Left renal cortex interstitium (tissue), 4 donors: ENCODE data around the gene KIF27. TPM values are rescaled to one million over a fixed set of nuclear protein-coding genes. Genes with fewer than 3 reads are reported as not detected.
"Not testable (repeated sequence)": the region's sequence is repeated elsewhere in the genome, so short reads cannot be mapped to it uniquely, and the experiment has no call there.

Experiments used
- DNase-seq, 4 donors: peaks; one replicate each; pipeline ENCODE4 v3.0.0-alpha.2; 2013; ENCODE audit warnings: low read depth in 4 of 4, low spot score in 2 of 4, missing footprints in 1 of 4
- polyA plus RNA-seq, 4 donors: library from polyadenylated mRNA; unstranded; fragments of 120-200 nt; gene quantifications; one replicate each; pipeline ENCODE4 v1.2.1, GENCODE V29; 2013; ENCODE audit not compliant: insufficient read length in 4 of 4

KIF27 gene
- polyA plus RNA-seq, 4 donors: 17.0 to 25.1 (median 20.6) TPM

DNA sequence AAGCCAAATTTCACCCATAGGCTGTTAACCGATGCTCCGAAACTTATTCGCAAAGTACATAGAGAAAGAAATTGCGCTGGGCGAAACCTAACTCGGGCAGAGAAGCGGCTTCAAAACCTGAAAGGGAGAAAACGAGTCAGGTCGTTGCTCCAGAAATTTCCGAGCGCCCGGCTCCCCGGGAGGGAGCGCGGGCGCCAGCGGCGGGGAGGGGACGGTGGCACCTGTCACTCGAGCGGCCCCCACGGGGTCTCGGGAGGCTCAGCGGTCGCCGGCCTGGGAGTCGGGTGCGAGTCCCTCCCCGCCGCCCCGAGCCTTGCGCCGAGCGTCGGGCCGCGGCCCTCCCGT lies 104.2 kb downstream of the KIF27 start:
- DNase-seq: peak in 2 of 4 donors; percentile 6 to 13

DNA sequence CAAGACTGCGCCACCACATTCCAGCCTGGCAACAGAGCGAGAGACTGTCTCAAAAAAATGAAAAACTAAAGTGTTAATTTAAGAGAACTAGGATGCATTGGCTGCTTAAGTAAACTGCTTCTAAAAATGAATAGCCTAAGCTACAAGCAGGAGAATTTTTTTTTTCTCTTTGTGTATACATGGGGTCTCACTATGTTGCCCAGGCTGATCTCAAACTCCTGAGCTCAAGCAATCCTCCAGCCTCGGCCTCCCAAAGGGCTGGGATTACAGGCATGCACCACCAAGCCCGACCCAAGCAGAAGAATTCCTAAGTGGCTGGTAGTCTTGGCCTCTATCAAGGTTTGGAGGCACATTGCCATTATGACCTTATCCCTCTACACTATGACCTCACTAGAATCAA lies 106.1 kb downstream of the KIF27 start:
- not testable (repeated sequence) for DNase-seq

DNA sequence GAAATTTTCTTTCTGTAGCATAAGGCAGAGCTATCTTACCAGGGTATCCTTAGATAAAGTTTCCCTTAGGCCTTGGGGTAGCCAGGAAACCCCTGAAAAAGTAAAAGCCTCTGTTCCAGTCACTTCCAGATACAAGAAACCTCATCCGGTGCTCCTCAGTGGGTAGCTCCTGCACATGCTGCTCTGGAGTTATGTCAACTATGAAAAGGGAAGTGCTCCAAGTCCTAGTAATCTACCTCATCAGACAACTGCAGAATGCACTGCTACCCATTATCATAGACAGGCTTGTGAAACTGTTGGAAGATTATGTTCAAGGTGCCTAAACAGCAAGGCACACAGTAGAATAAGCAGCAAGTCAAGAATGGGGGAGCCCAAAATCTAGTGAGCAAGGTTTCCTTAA lies 112.0 kb downstream of the KIF27 start:
- DNase-seq: not testable (repeated sequence)

DNA sequence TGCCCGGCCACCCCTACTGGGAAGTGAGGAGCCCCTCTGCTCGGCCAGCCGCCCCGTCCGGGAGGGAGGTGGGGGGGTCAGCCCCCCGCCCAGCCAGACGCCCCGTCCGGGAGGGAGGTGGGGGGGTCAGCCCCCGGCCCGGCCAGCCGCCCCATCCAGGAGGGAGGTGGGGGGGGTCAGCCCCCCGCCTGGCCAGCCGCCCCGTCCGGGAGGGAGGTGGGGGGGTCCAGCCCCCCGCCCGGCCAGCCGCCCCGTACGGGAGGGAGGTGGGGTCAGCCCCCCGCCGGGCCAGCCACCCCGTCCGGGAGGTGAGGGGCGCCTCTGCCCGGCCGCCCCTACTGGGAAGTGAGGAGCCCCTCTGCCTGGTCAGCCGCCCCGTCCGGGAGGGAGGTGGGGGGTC lies 116.8 kb downstream of the KIF27 start:
- DNase-seq: not testable (repeated sequence)

DNA sequence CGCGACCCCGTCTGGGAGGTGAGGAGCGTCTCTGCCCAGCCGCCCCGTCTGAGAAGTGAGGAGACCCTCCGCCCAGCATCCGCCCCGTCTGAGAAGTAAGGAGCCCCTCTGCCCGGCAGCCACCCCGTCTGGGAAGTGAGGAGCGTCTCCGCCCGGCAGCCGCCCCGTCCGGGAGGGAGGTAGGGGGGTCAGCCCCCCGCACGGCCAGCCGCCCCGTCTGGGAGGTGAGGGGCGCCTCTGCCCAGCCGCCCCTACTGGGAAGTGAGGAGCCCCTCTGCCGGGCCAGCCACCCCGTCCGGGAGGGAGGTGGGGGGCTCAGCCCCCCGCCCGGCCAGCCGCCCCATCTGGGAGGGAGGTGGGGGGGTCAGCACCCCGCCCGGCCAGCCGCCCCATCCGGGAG lies 117.3 kb downstream of the KIF27 start:
- DNase-seq: not testable (repeated sequence)

DNA sequence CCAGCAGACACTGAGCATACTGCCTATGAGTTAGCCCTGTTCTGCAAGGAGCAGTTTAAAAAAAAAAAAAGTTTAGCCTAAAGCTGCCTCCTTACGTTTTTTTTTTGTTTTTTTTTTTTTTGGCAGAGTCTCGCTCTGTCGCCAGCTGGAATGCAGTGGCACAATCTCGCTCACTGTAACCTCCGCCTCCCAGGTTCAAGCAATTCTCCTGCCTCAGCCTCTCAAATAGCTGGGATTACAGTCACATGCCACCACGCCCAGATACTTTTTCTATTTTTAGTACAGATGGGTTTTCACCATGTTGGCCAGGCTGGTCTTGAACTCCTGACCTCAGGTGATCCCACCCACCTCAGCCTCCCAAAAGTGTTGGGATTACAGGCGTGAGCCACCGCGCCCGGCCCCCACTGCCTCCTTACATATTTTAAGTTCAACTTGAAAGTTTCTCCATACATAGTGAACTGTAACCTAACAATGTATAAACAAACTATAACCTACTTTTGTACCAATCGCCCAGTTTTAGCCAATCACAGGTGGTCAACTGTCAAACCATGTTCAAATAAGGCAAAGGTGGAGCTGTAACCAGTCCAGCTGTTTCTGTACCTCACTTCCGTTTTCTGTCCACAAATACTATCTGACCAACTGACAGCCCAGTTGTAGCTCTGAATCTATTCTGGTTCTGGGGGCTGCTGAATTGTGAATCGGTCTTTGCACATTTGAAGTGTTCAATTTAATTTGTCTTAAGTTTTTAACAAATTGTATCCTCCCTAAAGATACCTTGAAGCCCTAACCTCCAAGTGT lies 120.8 kb downstream of the KIF27 start:
- no peak for DNase-seq

DNA sequence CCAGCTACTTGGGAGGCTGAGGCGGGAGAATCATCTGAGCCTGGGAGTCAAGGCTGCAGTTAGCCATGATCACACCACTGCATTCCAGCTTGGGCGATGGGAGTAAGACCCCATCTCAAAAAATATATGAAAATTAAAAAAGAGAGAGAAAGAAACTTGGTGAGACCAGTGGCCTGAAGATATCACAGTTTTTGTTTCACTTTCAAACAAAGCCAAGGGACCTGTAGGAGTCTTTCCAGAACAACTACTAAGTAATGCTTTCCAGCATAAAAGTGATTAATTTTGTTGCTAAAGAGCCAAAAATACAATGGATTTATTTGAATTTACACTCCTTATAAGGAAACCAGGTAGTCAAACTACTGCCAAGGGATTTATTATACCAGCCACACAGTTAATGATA lies 127.2 kb downstream of the KIF27 start:
- no peak for DNase-seq

DNA sequence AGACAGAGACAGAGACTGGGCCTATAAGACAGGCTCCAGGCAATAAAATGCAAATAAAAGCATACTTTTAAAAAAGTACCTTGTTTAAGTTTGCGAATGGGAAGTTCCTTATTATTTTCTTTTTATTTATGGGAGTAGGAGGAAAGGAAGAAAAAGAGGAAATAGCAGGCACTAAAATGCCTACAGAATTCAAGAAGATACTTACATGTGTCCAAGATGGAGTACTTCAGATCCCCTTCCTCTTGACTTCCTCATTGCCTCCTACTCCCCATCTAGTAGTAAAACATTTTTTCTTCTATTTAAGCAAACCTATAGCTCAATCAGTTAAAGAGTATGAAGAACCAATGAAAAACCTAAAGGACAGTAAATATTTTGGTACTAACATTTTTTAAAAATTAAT lies 128.5 kb downstream of the KIF27 start:
- no peak for DNase-seq

Other genes starting within 250 kb of the KIF27 start
- 100 to 1,000 TPM in 3 of 4 donors, 10 to 100 TPM in 1; 97.7 to 118 (median 111) TPM for gene UBQLN1, start 213.5 kb downstream of the KIF27 start, polyA plus RNA-seq
- gene GKAP1, start 103.7 kb downstream of the KIF27 start, polyA plus RNA-seq: 10 to 100 TPM; 15.7 to 24.7 (median 19.6) TPM
- 1,000 to 10,000 TPM in 1 of 4 donors, 100 to 1,000 TPM in 3; 860 to 1,030 (median 902) TPM for gene HNRNPK, start 58.8 kb upstream of the KIF27 start, polyA plus RNA-seq
- gene RMI1, start 59.4 kb upstream of the KIF27 start, polyA plus RNA-seq: 10 to 100 TPM; 19.6 to 24.5 (median 22.6) TPM